Retinal pigment epithelial cell (primary cell): ENCODE data around the gene OR6B3.
"Not testable (repeated sequence)": the region's sequence is repeated elsewhere in the genome, so short reads cannot be mapped to it uniquely, and the experiment has no call there.

Experiments used
- DNase-seq: peaks from one replicate; pipeline ENCODE4 v3.0.0-alpha.2; 2010; ENCODE audit warnings: low read depth
- H3K4me3 ChIP-seq: 2 replicates; pipeline ENCODE4 v1.5.1; 2011; ENCODE audit warnings: mild to moderate bottlenecking, low read length, control low read depth, moderate library complexity
- TF ChIP-seq, protein P1 (sequence below): conservative IDR thresholded peaks from 2 replicates; pipeline ENCODE4 v1.5.1; 2011; ENCODE audit warnings: low read depth, low read length, control low read depth, inconsistent platforms

The OR6B3 gene

GRCh38 chr2:240045098-240045497 lies 8.2 kb downstream of the OR6B3 start:
- TF ChIP-seq, protein P1, sequence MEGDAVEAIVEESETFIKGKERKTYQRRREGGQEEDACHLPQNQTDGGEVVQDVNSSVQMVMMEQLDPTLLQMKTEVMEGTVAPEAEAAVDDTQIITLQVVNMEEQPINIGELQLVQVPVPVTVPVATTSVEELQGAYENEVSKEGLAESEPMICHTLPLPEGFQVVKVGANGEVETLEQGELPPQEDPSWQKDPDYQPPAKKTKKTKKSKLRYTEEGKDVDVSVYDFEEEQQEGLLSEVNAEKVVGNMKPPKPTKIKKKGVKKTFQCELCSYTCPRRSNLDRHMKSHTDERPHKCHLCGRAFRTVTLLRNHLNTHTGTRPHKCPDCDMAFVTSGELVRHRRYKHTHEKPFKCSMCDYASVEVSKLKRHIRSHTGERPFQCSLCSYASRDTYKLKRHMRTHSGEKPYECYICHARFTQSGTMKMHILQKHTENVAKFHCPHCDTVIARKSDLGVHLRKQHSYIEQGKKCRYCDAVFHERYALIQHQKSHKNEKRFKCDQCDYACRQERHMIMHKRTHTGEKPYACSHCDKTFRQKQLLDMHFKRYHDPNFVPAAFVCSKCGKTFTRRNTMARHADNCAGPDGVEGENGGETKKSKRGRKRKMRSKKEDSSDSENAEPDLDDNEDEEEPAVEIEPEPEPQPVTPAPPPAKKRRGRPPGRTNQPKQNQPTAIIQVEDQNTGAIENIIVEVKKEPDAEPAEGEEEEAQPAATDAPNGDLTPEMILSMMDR, result no peak
- H3K4me3 ChIP-seq, result no peak overlapping the region
- DNase-seq, result no peak

- not testable (repeated sequence) for H3K4me3 ChIP-seq, DNase-seq
These were observed 9.2 kb downstream of the OR6B3 start for GRCh38 chr2:240044096-240044495.

GRCh38 chr2:240043279-240043989 lies 9.9 kb downstream of the OR6B3 start:
- DNase-seq, result no peak
- H3K4me3 ChIP-seq, result no peak overlapping the region
- TF ChIP-seq, protein P1, result no peak

GRCh38 chr2:240042740-240043139 lies 10.6 kb downstream of the OR6B3 start:
- TF ChIP-seq, protein P1, result no peak
- DNase-seq, result no peak
- no peak overlapping the region for H3K4me3 ChIP-seq

DNA sequence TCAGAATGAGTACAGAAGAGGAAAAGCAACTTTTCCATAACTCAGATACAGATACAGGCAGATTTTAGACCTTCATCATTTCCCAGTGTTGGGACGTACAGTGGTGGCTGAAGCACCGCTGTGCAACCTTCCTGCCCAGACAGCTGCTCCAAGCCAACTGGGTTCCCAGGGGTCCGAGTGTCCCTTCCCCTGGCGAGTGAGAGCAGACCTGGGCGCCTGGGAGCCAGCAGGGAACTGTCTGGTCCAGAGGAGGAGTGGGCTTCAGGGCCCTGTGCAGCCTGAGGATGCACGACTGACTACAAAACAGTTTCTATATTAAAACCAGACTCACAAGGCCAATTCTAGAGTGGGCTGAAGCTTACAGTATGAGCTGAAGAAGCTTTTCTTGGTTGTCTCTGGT lies 12.0 kb downstream of the OR6B3 start:
- TF ChIP-seq, protein P1, result no peak
- no peak overlapping the region for H3K4me3 ChIP-seq
- DNase-seq, result no peak

DNA sequence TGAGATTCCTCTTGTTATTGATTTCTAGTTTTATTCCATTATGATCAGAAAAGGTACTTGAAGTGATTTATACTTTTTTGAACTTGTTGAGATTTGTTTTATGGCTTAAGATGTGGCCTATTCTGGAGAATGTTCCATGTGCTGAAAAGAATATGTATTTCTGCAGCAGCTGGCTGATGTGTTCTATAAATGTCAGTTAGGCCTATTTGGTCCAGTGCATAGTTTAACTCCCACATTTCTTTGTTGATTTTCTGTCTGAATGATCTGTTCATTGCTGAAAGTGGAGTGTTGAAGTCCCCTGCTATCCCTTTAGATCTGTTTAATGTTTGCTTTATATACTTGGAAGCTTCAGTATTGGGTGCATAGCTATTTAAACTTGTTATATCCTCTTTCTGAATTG lies 16.0 kb downstream of the OR6B3 start:
- no peak for DNase-seq
- TF ChIP-seq, protein P1, result no peak
- H3K4me3 ChIP-seq, result no peak overlapping the region

DNA sequence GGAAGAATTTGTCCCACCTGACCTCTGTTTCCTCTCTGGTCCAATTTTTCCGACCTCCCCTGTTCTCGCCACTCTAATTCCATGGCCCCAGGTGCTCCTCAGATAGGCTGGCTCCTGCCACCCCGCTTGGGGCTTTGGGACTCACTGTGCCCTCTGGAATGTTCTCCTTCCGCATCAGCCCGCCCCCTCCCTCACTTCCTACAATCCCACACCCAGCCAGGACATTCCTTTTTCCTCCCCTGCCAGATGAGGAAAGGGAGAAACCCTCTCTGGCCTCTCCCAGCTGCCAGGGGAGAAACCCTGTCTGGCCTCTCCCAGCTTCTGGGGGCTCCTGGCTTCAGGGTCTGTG lies 20.0 kb downstream of the OR6B3 start:
- DNase-seq, result no peak
- TF ChIP-seq, protein P1, result no peak
- H3K4me3 ChIP-seq, result no peak overlapping the region
